OCI-LY7 (cell line): ENCODE results near the gene SLC8A1. TPM values are rescaled to one million over a fixed set of nuclear protein-coding genes. Genes with fewer than 3 reads are reported as not detected.

Source experiments
- BruUV-seq: library from RNA; stranded (reverse); fragments of 400-500 nt; replicated peaks from 2 replicates; lab custom pipeline; 2021; lab: Mats Ljungman, UMichigan
- CTCF ChIA-PET: fragments of 300-600 bp; sonication (Branson Sonifier 250); formaldehyde crosslinking; loops from one replicate; lab custom pipeline; 2022; ENCODE audit warnings: antibody characterized with exemption; ENCODE audit not compliant: unreplicated experiment; lab: Charles Lee
- POLR2A ChIA-PET: fragments of 300-600 bp; sonication (Branson Sonifier 250); formaldehyde crosslinking; loops from one replicate; lab custom pipeline; 2022; ENCODE audit warnings: antibody characterized with exemption; lab: Charles Lee
- DNase-seq: peaks from one replicate; pipeline ENCODE4 v3.0.0-alpha.2; 2015; ENCODE audit warnings: low spot score
- H2AFZ ChIP-seq: fragments of 200-600 bp; sonication (generic), shearing (Covaris generic); 2 replicates; pipeline ENCODE4 v1.6.1; 2014; ENCODE audit warnings: mild to moderate bottlenecking, antibody characterized with exemption, low read length, moderate library complexity
- H3K27ac ChIP-seq: fragments of 200-600 bp; sonication (generic); 2 replicates; pipeline ENCODE4 v1.5.1; 2014; ENCODE audit warnings: mixed run types, low read depth, mild to moderate bottlenecking, moderate library complexity, low read length, inconsistent platforms; ENCODE audit not compliant: poor library complexity, severe bottlenecking
- H3K36me3 ChIP-seq: fragments of 200-600 bp; sonication (generic); 2 replicates; pipeline ENCODE4 v1.6.1; 2014; ENCODE audit warnings: mild to moderate bottlenecking, antibody characterized with exemption, low read length, moderate library complexity, mixed read lengths; ENCODE audit not compliant: insufficient read depth
- H3K4me1 ChIP-seq: fragments of 200-600 bp; sonication (generic); 2 replicates; pipeline ENCODE4 v1.5.1; 2014; ENCODE audit warnings: mild to moderate bottlenecking, low read length; ENCODE audit not compliant: insufficient read depth, poor library complexity, severe bottlenecking
- H3K4me2 ChIP-seq: fragments of 200-600 bp; sonication (generic); 2 replicates; pipeline ENCODE4 v1.6.1; 2014; ENCODE audit warnings: mild to moderate bottlenecking, low read length
- H3K4me3 ChIP-seq: fragments of 200-600 bp; sonication (generic); 2 replicates; pipeline ENCODE4 v1.5.1; 2014; ENCODE audit warnings: mild to moderate bottlenecking, low read depth, low read length; ENCODE audit not compliant: poor library complexity, severe bottlenecking
- H3K79me2 ChIP-seq: fragments of 200-600 bp; sonication (generic); 2 replicates; pipeline ENCODE4 v1.6.1; 2016; ENCODE audit warnings: low read depth, mild to moderate bottlenecking, low read length, moderate library complexity, mixed read lengths; ENCODE audit not compliant: insufficient read depth
- H3K9me2 ChIP-seq: fragments of 200-600 bp; sonication (generic); 2 replicates; pipeline ENCODE4 v1.6.1; 2016; ENCODE audit warnings: mild to moderate bottlenecking, low read length, mixed read lengths; ENCODE audit not compliant: insufficient read depth
- H3K9me3 ChIP-seq: fragments of 200-600 bp; sonication (generic); 2 replicates; pipeline ENCODE4 v1.6.1; 2014; ENCODE audit warnings: mild to moderate bottlenecking, mixed run types, low read length, mixed read lengths
- H4K20me1 ChIP-seq: fragments of 200-600 bp; sonication (generic); 2 replicates; pipeline ENCODE4 v1.6.1; 2014; ENCODE audit warnings: mild to moderate bottlenecking, antibody characterized with exemption, low read length, moderate library complexity, mixed read lengths; ENCODE audit not compliant: insufficient read depth
- EZH2phosphoT487 ChIP-seq: fragments of 200-600 bp; sonication (generic); IDR thresholded peaks from 2 replicates; pipeline ENCODE4 v1.6.1; 2018; ENCODE audit warnings: low read depth, borderline replicate concordance, mild to moderate bottlenecking, mixed run types, antibody characterized with exemption, low read length, moderate library complexity, mixed read lengths
- intact Hi-C: fragments of 100-400 bp; cut with micrococcal nuclease; formaldehyde crosslinking; loops from one replicate; pipeline ENCODE4 v1.10.0; 2022; ENCODE audit not compliant: unreplicated experiment
- total RNA-seq, 2 experiments: library from RNA; depleted of rRNA in 1 of 2; stranded (reverse); fragments of >200 nt in 1 of 2; shearing (Covaris generic) in 1 of 2; gene quantifications; 2 replicates each; pipeline ENCODE4 v1.2.3, GENCODE V29; 2014 to 2022
- TF ChIP-seq, protein P1 (sequence below): fragments of 200-600 bp; sonication (generic); conservative IDR thresholded peaks from 2 replicates; pipeline ENCODE4 v1.5.1; 2014; ENCODE audit warnings: mild to moderate bottlenecking, antibody characterized with exemption, low read length, moderate library complexity, mixed read lengths

Gene SLC8A1
- total RNA-seq, 2 experiments from 2014 or later, result 3.6 to 7.3 TPM

GRCh38 chr2:40258135-40258457 is 193.8 kb downstream of the SLC8A1 start:
- ChIA-PET CTCF (no interaction called here), POLR2A (interaction anchor here (0.9 to 2.3 kb wide), 2 partner anchors 11 to 15 kb away, joined by 3 to 9 read pairs; no protein-coding TSS in a partner anchor)
- intact Hi-C loops, result no loop called here
- H3K4me2 ChIP-seq, result peak overlapping the region; percentile 45
- no TSS peak for BruUV-seq
- peak overlapping the region; percentile 72 for H2AFZ ChIP-seq
- H3K27ac ChIP-seq, result no peak overlapping the region
- DNase-seq, result no peak
- no peak overlapping the region for H3K4me3 ChIP-seq
- H3K36me3 ChIP-seq, result no peaks in the 10 kb centered on the region
- H3K4me1 ChIP-seq, result peaks cover 40% of the 10 kb centered on the region
- H3K9me2 ChIP-seq, result no peaks in the 10 kb centered on the region
- no peaks in the 10 kb centered on the region for H3K9me3 ChIP-seq
- no peaks in the 10 kb centered on the region for H3K79me2 ChIP-seq
- H4K20me1 ChIP-seq, result no peaks in the 10 kb centered on the region
- no peak for TF ChIP-seq EZH2phosphoT487
- TF ChIP-seq, protein P1, sequence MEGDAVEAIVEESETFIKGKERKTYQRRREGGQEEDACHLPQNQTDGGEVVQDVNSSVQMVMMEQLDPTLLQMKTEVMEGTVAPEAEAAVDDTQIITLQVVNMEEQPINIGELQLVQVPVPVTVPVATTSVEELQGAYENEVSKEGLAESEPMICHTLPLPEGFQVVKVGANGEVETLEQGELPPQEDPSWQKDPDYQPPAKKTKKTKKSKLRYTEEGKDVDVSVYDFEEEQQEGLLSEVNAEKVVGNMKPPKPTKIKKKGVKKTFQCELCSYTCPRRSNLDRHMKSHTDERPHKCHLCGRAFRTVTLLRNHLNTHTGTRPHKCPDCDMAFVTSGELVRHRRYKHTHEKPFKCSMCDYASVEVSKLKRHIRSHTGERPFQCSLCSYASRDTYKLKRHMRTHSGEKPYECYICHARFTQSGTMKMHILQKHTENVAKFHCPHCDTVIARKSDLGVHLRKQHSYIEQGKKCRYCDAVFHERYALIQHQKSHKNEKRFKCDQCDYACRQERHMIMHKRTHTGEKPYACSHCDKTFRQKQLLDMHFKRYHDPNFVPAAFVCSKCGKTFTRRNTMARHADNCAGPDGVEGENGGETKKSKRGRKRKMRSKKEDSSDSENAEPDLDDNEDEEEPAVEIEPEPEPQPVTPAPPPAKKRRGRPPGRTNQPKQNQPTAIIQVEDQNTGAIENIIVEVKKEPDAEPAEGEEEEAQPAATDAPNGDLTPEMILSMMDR, result no peak

DNA sequence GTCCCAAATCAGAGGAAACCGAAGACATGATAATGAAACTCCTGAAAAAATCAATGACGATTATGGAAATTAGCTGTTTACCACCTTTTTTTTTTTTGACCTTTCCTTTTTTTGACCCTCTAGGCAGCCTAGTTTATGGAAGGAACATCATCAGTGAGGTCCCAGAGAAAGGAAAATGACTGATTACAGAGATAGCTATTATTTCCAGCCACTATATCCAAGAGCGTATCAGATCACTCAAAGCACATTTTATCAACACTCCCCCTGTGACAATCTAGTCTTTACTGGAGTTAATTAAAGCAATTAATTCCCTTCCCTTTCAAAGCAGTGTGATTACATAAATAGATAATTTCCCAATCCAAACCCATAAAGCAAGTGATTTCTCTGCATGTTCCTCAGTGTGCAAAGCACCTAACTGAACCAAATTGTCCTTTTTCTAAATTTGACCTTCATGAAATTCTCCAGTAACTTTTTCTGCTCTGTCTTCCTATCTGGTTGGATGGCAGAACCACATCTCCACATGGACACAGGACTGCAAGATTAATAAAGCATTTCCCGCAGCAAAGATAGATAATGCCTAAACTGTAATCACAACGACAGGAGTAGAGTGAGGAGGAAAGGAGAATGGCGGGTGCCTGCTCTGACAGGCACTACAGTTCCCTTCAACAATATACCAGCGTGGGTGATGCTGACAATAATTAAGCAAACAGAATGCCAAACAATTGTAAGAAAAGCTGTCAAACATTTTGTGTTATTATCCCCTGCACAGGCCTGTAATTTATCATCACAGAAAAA is 194.4 kb downstream of the SLC8A1 start:
- Histone ChIP-seq H3K79me2 (no peaks in the 10 kb centered on the region), H2AFZ (peak overlapping the region; percentile 72), H3K9me2 (no peaks in the 10 kb centered on the region), H3K27ac (no peak overlapping the region), H3K4me3 (no peak overlapping the region), H3K4me1 (peaks cover 40% of the 10 kb centered on the region), H4K20me1 (no peaks in the 10 kb centered on the region), H3K36me3 (no peaks in the 10 kb centered on the region), H3K4me2 (peak overlapping the region; percentile 45), H3K9me3 (no peaks in the 10 kb centered on the region)
- ChIA-PET CTCF (no interaction called here), POLR2A (interaction anchor here (0.8 to 1.6 kb wide), 7 partner anchors 9 to 46 kb away, joined by 3 to 12 read pairs (median 4); no protein-coding TSS in a partner anchor)
- no TSS peak for BruUV-seq
- TF ChIP-seq EZH2phosphoT487, result no peak
- TF ChIP-seq, protein P1, result no peak
- no peak for DNase-seq
- intact Hi-C loops, result no loop called here

- ChIA-PET POLR2A (interaction anchor here (0.5 to 1.6 kb wide), 8 partner anchors 10 to 140 kb away, joined by 3 to 12 read pairs (median 4); no protein-coding TSS in a partner anchor), CTCF (no interaction called here)
- Histone ChIP-seq H3K4me3 (no peak overlapping the region), H3K9me3 (no peaks in the 10 kb centered on the region), H4K20me1 (no peaks in the 10 kb centered on the region), H3K9me2 (no peaks in the 10 kb centered on the region), H3K27ac (no peak overlapping the region), H3K4me2 (no peak overlapping the region), H2AFZ (no peak overlapping the region), H3K36me3 (no peaks in the 10 kb centered on the region), H3K4me1 (peaks cover 40% of the 10 kb centered on the region), H3K79me2 (no peaks in the 10 kb centered on the region)
- no TSS peak for BruUV-seq
- intact Hi-C loops, result no loop called here
- no peak for TF ChIP-seq EZH2phosphoT487
- TF ChIP-seq, protein P1, result peak; percentile 56
- peak; percentile 55 for DNase-seq
Observed at GRCh38 chr2:40256649-40257048, 195.2 kb downstream of the SLC8A1 start.
